Measurements from ENCODE around the gene TET1.
"Not testable (repeated sequence)": the region's sequence is repeated elsewhere in the genome, so short reads cannot be mapped to it uniquely, and the experiment has no call there.

Gene TET1

DNA sequence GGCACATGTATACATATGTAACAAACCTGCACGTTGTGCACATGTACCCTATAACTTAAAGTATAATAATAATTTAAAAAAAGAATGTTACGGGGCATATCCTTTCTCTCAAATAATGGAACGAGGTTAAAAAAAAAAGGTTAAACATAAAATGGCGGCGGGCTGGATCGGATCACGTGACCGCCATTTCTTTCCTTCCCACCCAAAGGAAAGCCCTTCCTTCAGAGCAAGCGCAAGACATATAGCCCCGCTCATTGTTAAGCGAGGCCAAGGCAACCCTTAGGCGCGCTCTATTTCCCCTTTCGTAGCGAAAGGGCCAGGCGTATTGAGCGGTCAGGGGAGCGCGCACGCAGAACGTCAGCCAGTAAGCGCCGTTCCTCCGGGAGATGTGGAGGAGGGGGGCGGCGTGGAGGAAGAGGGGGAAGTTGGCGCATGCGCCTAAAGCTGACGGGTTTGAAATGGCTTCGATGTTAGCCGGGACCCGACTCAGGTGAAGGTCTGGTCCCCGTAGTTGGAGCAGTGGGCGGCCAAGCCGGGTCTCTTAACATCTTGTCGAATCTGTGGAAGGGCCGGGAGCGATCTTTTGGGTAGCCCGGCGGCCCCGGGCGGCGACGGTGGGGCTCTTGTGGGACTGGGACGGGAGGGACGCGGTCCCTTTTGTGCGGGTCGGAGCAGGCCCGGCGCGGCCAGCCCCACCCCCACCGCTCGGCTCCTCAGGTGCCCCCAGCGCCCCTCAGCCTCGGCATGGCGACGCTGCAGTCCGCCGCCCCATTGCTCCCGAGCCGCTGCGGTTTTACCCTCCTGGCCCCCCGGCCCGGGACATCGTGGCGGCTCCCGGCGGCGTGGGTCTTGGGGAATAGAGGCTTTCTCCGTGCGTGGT, 160.9 kb downstream of the TET1 start, which contains the start of gene CCAR1:
CCAR1 (plus strand) TSS at position 447 of the 880 bp plus-strand sequence. CDS start 1,266 bp downstream, outside the sequence.
- H3K36me3 ChIP-seq (ENCODE audit: control insufficient read depth in 1 of 2, insufficient read depth in 2 of 2, low read length in 2 of 2): peaks cover 6 to 20% of the 10 kb centered on the region in 2 donors

DNA sequence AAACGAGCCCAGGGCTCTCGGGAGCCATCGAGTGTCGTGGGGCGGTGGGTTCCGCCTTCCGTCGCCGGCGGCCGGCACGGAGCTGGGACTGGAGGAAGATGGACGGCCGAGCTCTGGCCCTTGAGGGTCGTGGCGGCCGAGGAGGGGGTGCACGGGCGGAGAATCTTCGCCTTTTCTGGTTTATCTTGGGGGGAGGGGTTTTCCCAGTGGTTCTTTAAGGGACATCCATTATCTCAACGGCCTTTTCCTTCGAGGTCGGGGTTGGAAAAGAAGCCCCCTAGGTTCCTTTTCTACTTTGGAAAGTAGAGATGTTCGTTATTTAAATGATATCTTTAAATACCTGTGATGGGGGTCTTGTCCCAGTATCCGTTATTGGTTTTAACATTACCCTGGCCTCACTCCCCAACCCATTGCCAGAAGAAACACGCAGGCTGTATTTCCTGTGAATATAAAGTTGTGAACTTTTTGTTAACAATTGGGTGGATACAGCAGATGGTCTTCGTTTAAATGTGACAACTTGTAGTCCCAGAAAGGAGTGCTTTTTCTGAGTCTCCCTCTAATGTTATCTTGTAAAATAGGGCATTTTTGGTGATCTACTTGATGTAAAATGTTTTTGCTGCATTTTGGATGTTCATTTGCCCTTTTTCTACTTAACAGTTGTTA, 161.7 kb downstream of the TET1 start:
- Histone ChIP-seq H3K4me3 (ENCODE audit: low read depth in 1 of 2, low read length in 2 of 2) (peak overlapping the region; percentile 74 to 91), H3K9me3 (ENCODE audit: control insufficient read depth in 1 of 2, low read length in 2 of 2) (no peaks in the 10 kb centered on the region), H3K27ac (ENCODE audit: low read depth, low read length) (peak overlapping the region; percentile 83), H3K4me1 (ENCODE audit: control insufficient read depth in 1 of 2, insufficient read depth in 2 of 2, low read length in 2 of 2) (peaks cover 5 to 8% of the 10 kb centered on the region in 2 donors), H3K9ac (ENCODE audit: low read depth in 1 of 2, low read length in 2 of 2) (peak overlapping the region; percentile 89 to 96), H3K36me3 (ENCODE audit: control insufficient read depth in 1 of 2, insufficient read depth in 2 of 2, low read length in 2 of 2) (peaks cover 6 to 20% of the 10 kb centered on the region in 2 donors), H3K27me3 (ENCODE audit: control insufficient read depth in 1 of 2, insufficient read depth in 2 of 2, low read length in 2 of 2) (no peaks in the 10 kb centered on the region)

More for the DNA sequence above, 160.9 kb downstream of the TET1 start, which contains the start of gene CCAR1:
- H3K9me3 ChIP-seq (ENCODE audit: control insufficient read depth in 1 of 2, low read length in 2 of 2): no peaks in the 10 kb centered on the region
- H3K9ac ChIP-seq (ENCODE audit: low read depth in 1 of 2, low read length in 2 of 2): peak within 1 kb of the TSS; percentile 89 to 96
- H3K27ac ChIP-seq (ENCODE audit: low read depth, low read length): peak within 1 kb of the TSS; percentile 83
- peak within 1 kb of the TSS; percentile 74 to 91 for H3K4me3 ChIP-seq (ENCODE audit: low read depth in 1 of 2, low read length in 2 of 2)
- H3K4me1 ChIP-seq (ENCODE audit: control insufficient read depth in 1 of 2, insufficient read depth in 2 of 2, low read length in 2 of 2): peaks cover 5 to 8% of the 10 kb centered on the region in 2 donors
- H3K27me3 ChIP-seq (ENCODE audit: control insufficient read depth in 1 of 2, insufficient read depth in 2 of 2, low read length in 2 of 2): no peaks in the 10 kb centered on the region

DNA sequence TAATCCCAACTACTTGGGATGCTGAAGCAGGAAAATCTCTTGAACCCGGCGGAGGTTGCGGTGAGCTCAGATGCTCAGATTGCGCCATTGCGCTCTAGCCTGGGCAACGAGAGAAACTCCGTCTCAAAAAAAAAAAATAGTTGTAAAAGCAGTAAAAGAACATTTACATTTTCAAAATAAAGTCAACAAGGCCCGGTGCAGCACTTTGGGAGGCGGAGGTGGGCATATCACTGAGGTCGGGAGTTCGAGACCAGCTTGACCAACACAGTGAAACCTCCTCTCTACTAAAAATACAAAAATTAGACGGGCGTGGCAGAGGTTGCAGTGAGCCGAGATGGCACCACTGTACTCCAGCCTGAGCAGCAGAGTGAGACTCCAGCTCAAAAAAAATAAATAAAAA, 164.9 kb downstream of the TET1 start:
- H3K36me3 ChIP-seq (ENCODE audit: control insufficient read depth in 1 of 2, insufficient read depth in 2 of 2, low read length in 2 of 2): peaks cover 6 to 43% of the 10 kb centered on the region in 2 donors
- H3K9me3 ChIP-seq (ENCODE audit: control insufficient read depth in 1 of 2, low read length in 2 of 2): no peaks in the 10 kb centered on the region
- H3K27ac ChIP-seq (ENCODE audit: low read depth, low read length): no peak overlapping the region
- no peak overlapping the region for H3K4me3 ChIP-seq (ENCODE audit: low read depth in 1 of 2, low read length in 2 of 2)
- H3K9ac ChIP-seq (ENCODE audit: low read depth in 1 of 2, low read length in 2 of 2): no peak overlapping the region
- H3K27me3 ChIP-seq (ENCODE audit: control insufficient read depth in 1 of 2, insufficient read depth in 2 of 2, low read length in 2 of 2): no peaks in the 10 kb centered on the region
- H3K4me1 ChIP-seq (ENCODE audit: control insufficient read depth in 1 of 2, insufficient read depth in 2 of 2, low read length in 2 of 2): peaks cover 5 to 8% of the 10 kb centered on the region in 2 donors

- Histone ChIP-seq H3K9ac (ENCODE audit: low read depth in 1 of 2, low read length in 2 of 2) (no peak overlapping the region), H3K27me3 (ENCODE audit: control insufficient read depth in 1 of 2, insufficient read depth in 2 of 2, low read length in 2 of 2) (no peaks in the 10 kb centered on the region), H3K36me3 (ENCODE audit: control insufficient read depth in 1 of 2, insufficient read depth in 2 of 2, low read length in 2 of 2) (peaks cover 12 to 59% of the 10 kb centered on the region in 2 donors), H3K4me1 (ENCODE audit: control insufficient read depth in 1 of 2, insufficient read depth in 2 of 2, low read length in 2 of 2) (peaks cover 3 to 5% of the 10 kb centered on the region in 2 donors), H3K4me3 (ENCODE audit: low read depth in 1 of 2, low read length in 2 of 2) (no peak overlapping the region), H3K9me3 (ENCODE audit: control insufficient read depth in 1 of 2, low read length in 2 of 2) (no peaks in the 10 kb centered on the region), H3K27ac (ENCODE audit: low read depth, low read length) (no peak overlapping the region)
These were observed 167.0 kb downstream of the TET1 start for GRCh38 chr10:68727146-68727545.

- no peaks in the 10 kb centered on the region for H3K27me3 ChIP-seq (ENCODE audit: control insufficient read depth in 1 of 2, insufficient read depth in 2 of 2, low read length in 2 of 2)
- no peak overlapping the region for H3K9ac ChIP-seq (ENCODE audit: low read depth in 1 of 2, low read length in 2 of 2)
- H3K36me3 ChIP-seq (ENCODE audit: control insufficient read depth in 1 of 2, insufficient read depth in 2 of 2, low read length in 2 of 2): peaks cover 6 to 71% of the 10 kb centered on the region in 2 donors
- H3K9me3 ChIP-seq (ENCODE audit: control insufficient read depth in 1 of 2, low read length in 2 of 2): no peaks in the 10 kb centered on the region
- no peak overlapping the region for H3K27ac ChIP-seq (ENCODE audit: low read depth, low read length)
- H3K4me1 ChIP-seq (ENCODE audit: control insufficient read depth in 1 of 2, insufficient read depth in 2 of 2, low read length in 2 of 2): no peaks in the 10 kb centered on the region
- H3K4me3 ChIP-seq (ENCODE audit: low read depth in 1 of 2, low read length in 2 of 2): no peak overlapping the region
These were observed 172.5 kb downstream of the TET1 start for GRCh38 chr10:68732651-68733050.

- Histone ChIP-seq H3K27ac (ENCODE audit: low read depth, low read length) (no peak overlapping the region), H3K27me3 (ENCODE audit: control insufficient read depth in 1 of 2, insufficient read depth in 2 of 2, low read length in 2 of 2) (no peaks in the 10 kb centered on the region), H3K4me1 (ENCODE audit: control insufficient read depth in 1 of 2, insufficient read depth in 2 of 2, low read length in 2 of 2) (no peaks in the 10 kb centered on the region), H3K4me3 (ENCODE audit: low read depth in 1 of 2, low read length in 2 of 2) (no peak overlapping the region), H3K9me3 (ENCODE audit: control insufficient read depth in 1 of 2, low read length in 2 of 2) (no peaks in the 10 kb centered on the region), H3K36me3 (ENCODE audit: control insufficient read depth in 1 of 2, insufficient read depth in 2 of 2, low read length in 2 of 2) (peaks cover 10 to 76% of the 10 kb centered on the region in 2 donors), H3K9ac (ENCODE audit: low read depth in 1 of 2, low read length in 2 of 2) (no peak overlapping the region)
These were observed 174.2 kb downstream of the TET1 start for GRCh38 chr10:68734349-68734748.

DNA sequence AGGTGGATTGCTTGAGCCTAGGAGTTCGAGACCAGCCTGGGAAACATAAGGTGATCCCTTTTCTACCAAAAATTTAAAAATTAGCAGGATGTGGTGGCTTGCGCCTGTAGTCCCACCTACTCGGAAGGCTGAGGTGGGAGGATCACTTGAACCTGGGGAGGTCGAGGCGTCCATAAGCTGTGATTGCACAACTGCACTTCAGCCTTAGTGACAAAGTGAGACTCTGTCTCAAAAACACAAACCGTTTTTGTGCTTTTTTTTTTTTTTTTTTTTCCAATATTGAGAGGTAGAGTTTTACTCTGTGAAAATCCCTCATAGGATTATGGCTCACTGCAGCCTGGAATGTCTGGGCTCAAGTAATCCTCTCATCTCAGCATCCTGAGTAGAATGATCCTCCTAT, 175.0 kb downstream of the TET1 start:
- Histone ChIP-seq H3K4me3 (ENCODE audit: low read depth in 1 of 2, low read length in 2 of 2) (no peak overlapping the region), H3K9ac (ENCODE audit: low read depth in 1 of 2, low read length in 2 of 2) (no peak overlapping the region), H3K36me3 (ENCODE audit: control insufficient read depth in 1 of 2, insufficient read depth in 2 of 2, low read length in 2 of 2) (peaks cover 10 to 79% of the 10 kb centered on the region in 2 donors), H3K4me1 (ENCODE audit: control insufficient read depth in 1 of 2, insufficient read depth in 2 of 2, low read length in 2 of 2) (no peaks in the 10 kb centered on the region), H3K9me3 (ENCODE audit: control insufficient read depth in 1 of 2, low read length in 2 of 2) (no peaks in the 10 kb centered on the region), H3K27me3 (ENCODE audit: control insufficient read depth in 1 of 2, insufficient read depth in 2 of 2, low read length in 2 of 2) (no peaks in the 10 kb centered on the region), H3K27ac (ENCODE audit: low read depth, low read length) (no peak overlapping the region)

DNA sequence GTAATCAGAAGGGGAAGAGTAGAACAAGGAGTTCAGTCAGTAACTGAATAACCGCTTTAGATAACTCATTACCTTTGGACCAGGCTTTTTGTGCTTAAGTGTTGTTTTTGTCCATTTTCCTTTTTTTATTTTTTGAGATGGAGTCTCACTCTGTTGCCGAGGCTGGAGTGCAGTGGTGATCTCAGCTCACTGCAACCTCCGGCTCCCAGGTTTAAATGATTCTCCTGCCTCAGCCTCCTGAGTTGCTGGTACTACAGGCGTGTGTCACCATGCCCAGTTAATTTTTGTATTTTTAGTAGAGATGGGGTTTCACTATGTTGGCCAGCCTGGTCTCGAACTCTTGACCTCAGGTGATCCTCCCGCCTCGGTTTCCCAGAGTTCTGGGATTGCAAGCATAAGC, 175.6 kb downstream of the TET1 start:
- H3K27ac ChIP-seq (ENCODE audit: low read depth, low read length); H3K4me1 ChIP-seq (ENCODE audit: control insufficient read depth in 1 of 2, insufficient read depth in 2 of 2, low read length in 2 of 2); H3K27me3 ChIP-seq (ENCODE audit: control insufficient read depth in 1 of 2, insufficient read depth in 2 of 2, low read length in 2 of 2); H3K9ac ChIP-seq (ENCODE audit: low read depth in 1 of 2, low read length in 2 of 2); H3K9me3 ChIP-seq (ENCODE audit: control insufficient read depth in 1 of 2, low read length in 2 of 2); H3K4me3 ChIP-seq (ENCODE audit: low read depth in 1 of 2, low read length in 2 of 2): not testable (repeated sequence)
- H3K36me3 ChIP-seq (ENCODE audit: control insufficient read depth in 1 of 2, insufficient read depth in 2 of 2, low read length in 2 of 2): peaks cover 10 to 77% of the 10 kb centered on the region in 2 donors

DNA sequence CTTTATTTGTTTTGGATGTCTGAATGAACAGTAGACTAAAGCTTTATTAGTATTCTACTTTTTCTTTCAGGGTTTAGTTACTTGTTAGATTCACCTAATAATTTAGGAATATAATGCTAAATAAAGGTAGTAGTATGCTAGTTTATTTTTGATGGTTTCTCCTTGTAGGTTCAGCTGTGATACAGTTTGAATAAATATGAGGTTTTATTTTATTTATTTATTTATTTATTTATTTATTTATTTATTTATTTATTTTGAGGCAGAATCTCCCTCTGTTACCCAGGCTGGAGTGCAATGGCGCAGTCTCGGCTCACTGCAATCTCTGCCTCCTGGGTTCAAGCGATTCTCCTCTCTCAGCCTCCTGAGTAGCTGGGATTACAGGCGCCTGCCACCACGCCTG, 180.5 kb downstream of the TET1 start:
- H3K9ac ChIP-seq (ENCODE audit: low read depth in 1 of 2, low read length in 2 of 2); H3K4me3 ChIP-seq (ENCODE audit: low read depth in 1 of 2, low read length in 2 of 2); H3K27me3 ChIP-seq (ENCODE audit: control insufficient read depth in 1 of 2, insufficient read depth in 2 of 2, low read length in 2 of 2); H3K9me3 ChIP-seq (ENCODE audit: control insufficient read depth in 1 of 2, low read length in 2 of 2); H3K4me1 ChIP-seq (ENCODE audit: control insufficient read depth in 1 of 2, insufficient read depth in 2 of 2, low read length in 2 of 2); H3K27ac ChIP-seq (ENCODE audit: low read depth, low read length): not testable (repeated sequence)
- H3K36me3 ChIP-seq (ENCODE audit: control insufficient read depth in 1 of 2, insufficient read depth in 2 of 2, low read length in 2 of 2): peaks cover 7 to 74% of the 10 kb centered on the region in 2 donors

DNA sequence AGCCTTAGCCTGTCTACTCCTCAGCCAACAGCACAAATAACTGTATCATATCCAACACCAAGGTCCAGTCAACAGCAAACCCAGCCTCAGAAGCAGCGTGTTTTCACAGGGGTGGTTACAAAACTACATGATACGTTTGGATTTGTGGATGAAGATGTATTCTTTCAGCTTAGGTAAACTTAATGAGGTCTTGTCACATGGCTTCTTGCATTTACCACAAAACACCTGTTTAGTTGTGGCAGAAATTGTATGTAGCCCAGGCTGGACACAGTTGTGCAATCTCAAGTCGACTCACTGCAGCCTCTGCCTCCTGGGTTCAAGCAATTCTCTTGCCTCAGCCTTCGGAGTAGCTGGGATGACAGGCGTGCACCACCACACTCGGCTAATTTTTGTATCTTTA, 182.3 kb downstream of the TET1 start:
- Histone ChIP-seq H3K9ac (ENCODE audit: low read depth in 1 of 2, low read length in 2 of 2) (no peak overlapping the region), H3K4me1 (ENCODE audit: control insufficient read depth in 1 of 2, insufficient read depth in 2 of 2, low read length in 2 of 2) (no peaks in the 10 kb centered on the region), H3K27ac (ENCODE audit: low read depth, low read length) (no peak overlapping the region), H3K36me3 (ENCODE audit: control insufficient read depth in 1 of 2, insufficient read depth in 2 of 2, low read length in 2 of 2) (peaks cover 12 to 74% of the 10 kb centered on the region in 2 donors), H3K9me3 (ENCODE audit: control insufficient read depth in 1 of 2, low read length in 2 of 2) (no peaks in the 10 kb centered on the region), H3K27me3 (ENCODE audit: control insufficient read depth in 1 of 2, insufficient read depth in 2 of 2, low read length in 2 of 2) (no peaks in the 10 kb centered on the region), H3K4me3 (ENCODE audit: low read depth in 1 of 2, low read length in 2 of 2) (no peak overlapping the region)
